ENCODE measurements around the gene CASS4. TPM values are rescaled to one million over a fixed set of nuclear protein-coding genes. Genes with fewer than 3 reads are reported as not detected.
A peak's percentile ranks its signal among the peaks of the same experiment; 100 is the strongest.
"Not testable (repeated sequence)": the region's sequence is repeated elsewhere in the genome, so short reads cannot be mapped to it uniquely, and the experiment has no call there.

CASS4 gene
- total RNA-seq, 2 donors from 2014 or later: 0.52 TPM; not detected in 1

- intact Hi-C loops (cut with DNase I): no loop called here
- Histone ChIP-seq H3K4me1 (no peaks in the 10 kb centered on the region), H3K9me3 (no peaks in the 10 kb centered on the region), H3K27me3 (no peaks in the 10 kb centered on the region), H3K27ac (peak overlapping the region in 1 of 4 donors; percentile 19), H3K4me3 (no peak overlapping the region), H3K36me3 (replicated peaks in 1 of 2; ENCODE audit: insufficient read depth in 1 of 2, low read depth in 2 of 2) (peaks cover 0 to 16% of the 10 kb centered on the region in 2 donors)
- ATAC-seq (peak; percentile 40), DNase-seq (peak in 1 of 4 donors; percentile 51)
- no peak for TF ChIP-seq CTCF (IDR thresholded peaks at IDR 0.05)
- TF ChIP-seq POLR2A (IDR thresholded peaks at IDR 0.05): no peak
- 69 to 81% methylated on average over 5 of the region's 5 CpGs for WGBS, 2 donors
These were observed 2.5 kb upstream of the CASS4 start for GRCh38 chr20:56409521-56409920.

GRCh38 chr20:56409956-56410355, 2.1 kb upstream of the CASS4 start:
- TF ChIP-seq POLR2A (IDR thresholded peaks at IDR 0.05): no peak
- TF ChIP-seq CTCF (IDR thresholded peaks at IDR 0.05): no peak
- Histone ChIP-seq H3K27me3 (no peaks in the 10 kb centered on the region), H3K4me3 (no peak overlapping the region), H3K27ac (peak overlapping the region in 1 of 4 donors; percentile 19), H3K9me3 (no peaks in the 10 kb centered on the region), H3K4me1 (no peaks in the 10 kb centered on the region), H3K36me3 (replicated peaks in 1 of 2; ENCODE audit: insufficient read depth in 1 of 2, low read depth in 2 of 2) (peaks cover 0 to 16% of the 10 kb centered on the region in 2 donors)
- intact Hi-C loops (cut with DNase I): no loop called here
- WGBS, 2 donors: 79 to 88% methylated on average over 1 of the region's 1 CpG
- DNase-seq (no peak), ATAC-seq (no peak)

- DNase-seq; H3K4me3 ChIP-seq; H3K27me3 ChIP-seq; H3K4me1 ChIP-seq; H3K9me3 ChIP-seq; ATAC-seq; intact Hi-C loops (cut with DNase I): not testable (repeated sequence)
- H3K27ac ChIP-seq: peak overlapping the region in 2 of 4 donors; percentile 28 to 76
- WGBS, 2 donors: 94 to 95% methylated on average over 7 of the region's 7 CpGs
- H3K36me3 ChIP-seq (replicated peaks in 1 of 2; ENCODE audit: insufficient read depth in 1 of 2, low read depth in 2 of 2): peaks cover 0 to 13% of the 10 kb centered on the region in 2 donors
These were observed 773 bp upstream of the CASS4 start for GRCh38 chr20:56411287-56411686.

- Histone ChIP-seq H3K9me3 (no peaks in the 10 kb centered on the region), H3K27me3 (no peaks in the 10 kb centered on the region), H3K36me3 (replicated peaks in 1 of 2; ENCODE audit: insufficient read depth in 1 of 2, low read depth in 2 of 2) (peaks cover 0 to 3% of the 10 kb centered on the region in 2 donors), H3K4me1 (no peaks in the 10 kb centered on the region), H3K4me3 (no peak overlapping the region), H3K27ac (peak overlapping the region in 3 of 4 donors; percentile 1 to 76 (median 28))
- TF ChIP-seq CTCF (IDR thresholded peaks at IDR 0.05) (no peak), POLR2A (IDR thresholded peaks at IDR 0.05) (no peak)
- WGBS, 2 donors: 87 to 88% methylated on average over 7 of the region's 7 CpGs
- DNase-seq: no peak
- intact Hi-C loops (cut with DNase I): no loop called here
- no peak for ATAC-seq
These were observed 372 bp downstream of the CASS4 start for GRCh38 chr20:56412473-56412790.

- no peak for ATAC-seq
- H3K4me1 ChIP-seq: no peaks in the 10 kb centered on the region
- H3K9me3 ChIP-seq: no peaks in the 10 kb centered on the region
- DNase-seq: no peak
- H3K4me3 ChIP-seq: no peak overlapping the region
- H3K27me3 ChIP-seq: no peaks in the 10 kb centered on the region
- TF ChIP-seq POLR2A (IDR thresholded peaks at IDR 0.05) (no peak), CTCF (IDR thresholded peaks at IDR 0.05) (no peak)
- H3K27ac ChIP-seq: peak overlapping the region in 2 of 4 donors; percentile 28 to 76
- intact Hi-C loops (cut with DNase I): no loop called here
- WGBS, 2 donors: 94 to 97% methylated on average over 3 of the region's 3 CpGs
- H3K36me3 ChIP-seq (replicated peaks in 1 of 2; ENCODE audit: insufficient read depth in 1 of 2, low read depth in 2 of 2): no peaks in the 10 kb centered on the region
These were observed 889 bp downstream of the CASS4 start for GRCh38 chr20:56412949-56413348.
